ENCODE results near the gene MMD.
"Not testable (repeated sequence)": the region's sequence is repeated elsewhere in the genome, so short reads cannot be mapped to it uniquely, and the experiment has no call there.

Gene MMD

GRCh38 chr17:55443904-55444303 lies 22.3 kb upstream of the MMD start:
- no peak for DNase-seq

GRCh38 chr17:55442953-55443683 lies 21.5 kb upstream of the MMD start:
- DNase-seq: no peak

GRCh38 chr17:55442462-55442861 lies 20.8 kb upstream of the MMD start:
- no peak for DNase-seq

GRCh38 chr17:55441544-55441943 lies 19.9 kb upstream of the MMD start:
- peak in 1 of 2 experiments; percentile 28 for DNase-seq

- peak; percentile 43 to 88 for DNase-seq
Observed at GRCh38 chr17:55440391-55440790, 18.8 kb upstream of the MMD start.

GRCh38 chr17:55437159-55437605 lies 15.5 kb upstream of the MMD start:
- DNase-seq: no peak

GRCh38 chr17:55436224-55437158 lies 14.9 kb upstream of the MMD start:
- no peak for DNase-seq

- DNase-seq: no peak
Observed at GRCh38 chr17:55435408-55435807, 13.8 kb upstream of the MMD start.

- no peak for DNase-seq
Observed at GRCh38 chr17:55434721-55435120, 13.1 kb upstream of the MMD start.

GRCh38 chr17:55433629-55434422 lies 12.2 kb upstream of the MMD start:
- DNase-seq: no peak

- DNase-seq: no peak
Observed at GRCh38 chr17:55433029-55433628, 11.5 kb upstream of the MMD start.

- DNase-seq: no peak
Observed at GRCh38 chr17:55432358-55433028, 10.9 kb upstream of the MMD start.

GRCh38 chr17:55431914-55432313 lies 10.3 kb upstream of the MMD start:
- not testable (repeated sequence) for DNase-seq

GRCh38 chr17:55430541-55431288 lies 9.1 kb upstream of the MMD start:
- DNase-seq: no peak

GRCh38 chr17:55427587-55427882 lies 5.9 kb upstream of the MMD start:
- no peak for DNase-seq

- DNase-seq: no peak
Observed at GRCh38 chr17:55426851-55427586, 5.4 kb upstream of the MMD start.

GRCh38 chr17:55424893-55425540 lies 3.4 kb upstream of the MMD start:
- DNase-seq: no peak

GRCh38 chr17:55423535-55423934 lies 1.9 kb upstream of the MMD start:
- DNase-seq: no peak

- DNase-seq: not testable (repeated sequence)
Observed at GRCh38 chr17:55422828-55423164, 1.2 kb upstream of the MMD start.

- DNase-seq: no peak
Observed at GRCh38 chr17:55420776-55421178, 858 bp downstream of the MMD start.
